ENCODE data around the gene CCDC30.
A peak's percentile ranks its signal among the peaks of the same experiment; 100 is the strongest.
"Not testable (repeated sequence)": the region's sequence is repeated elsewhere in the genome, so short reads cannot be mapped to it uniquely, and the experiment has no call there.

The CCDC30 gene

DNA sequence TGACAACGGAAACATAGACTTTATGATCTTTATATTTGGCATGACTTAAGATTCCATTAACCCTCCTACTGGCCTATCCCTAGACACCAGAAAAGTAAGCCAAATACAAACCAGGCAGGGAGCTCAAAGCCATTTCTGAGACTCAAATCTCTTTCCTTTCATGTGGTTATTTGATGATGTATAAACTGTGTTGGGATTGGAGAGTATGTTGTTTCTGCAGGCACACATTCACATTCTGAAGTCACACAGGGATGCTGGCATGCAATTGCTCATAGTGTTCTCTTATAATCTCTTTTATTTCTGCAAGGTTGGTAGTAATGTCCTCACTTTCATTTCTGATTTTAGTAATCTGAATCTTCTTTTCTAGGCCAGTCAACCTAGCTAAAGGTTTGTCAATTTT is 13.0 kb upstream of the CCDC30 start:
- DNase-seq (ENCODE audit: low read depth in 2 of 2) = no peak

DNA sequence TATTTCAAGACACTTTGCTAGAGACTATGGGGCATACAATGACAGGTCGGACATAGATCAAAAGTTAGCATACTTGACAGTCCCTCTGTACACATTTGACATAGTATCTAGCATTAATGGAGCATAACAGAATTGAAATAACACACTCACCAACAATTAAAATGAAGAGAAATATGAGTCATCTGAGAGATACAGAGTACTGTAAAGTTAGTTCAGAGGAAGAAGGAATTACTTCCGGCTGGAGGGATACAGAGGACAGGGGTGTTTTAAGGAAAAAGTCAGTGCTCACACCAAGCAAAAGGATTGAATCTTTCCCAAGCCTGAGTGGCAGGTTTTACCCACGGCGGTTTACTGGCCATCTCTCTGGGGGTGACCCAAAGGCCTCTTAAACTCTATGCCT is 9.7 kb upstream of the CCDC30 start:
- no peak for DNase-seq (ENCODE audit: low read depth in 2 of 2)

DNA sequence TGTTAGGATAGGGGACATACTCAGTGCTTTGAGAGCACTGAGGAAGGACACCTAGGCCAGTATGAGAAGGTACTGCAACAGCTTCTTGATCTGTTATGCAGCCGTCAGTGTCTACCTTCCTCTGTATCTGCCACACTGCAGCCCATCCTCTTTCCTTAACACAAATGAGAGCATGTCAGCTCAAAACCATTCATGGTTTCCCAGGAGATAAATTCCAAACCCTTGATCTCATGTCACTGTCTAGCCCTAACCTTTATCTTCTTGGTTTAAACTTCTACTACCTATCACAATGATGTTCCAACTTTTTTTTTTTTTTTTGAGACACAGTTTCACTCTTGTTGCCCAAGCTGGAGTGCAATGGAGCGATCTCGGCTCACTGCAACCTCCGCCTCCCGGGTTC is 8.7 kb upstream of the CCDC30 start:
- DNase-seq (ENCODE audit: low read depth in 2 of 2) = no peak

DNA sequence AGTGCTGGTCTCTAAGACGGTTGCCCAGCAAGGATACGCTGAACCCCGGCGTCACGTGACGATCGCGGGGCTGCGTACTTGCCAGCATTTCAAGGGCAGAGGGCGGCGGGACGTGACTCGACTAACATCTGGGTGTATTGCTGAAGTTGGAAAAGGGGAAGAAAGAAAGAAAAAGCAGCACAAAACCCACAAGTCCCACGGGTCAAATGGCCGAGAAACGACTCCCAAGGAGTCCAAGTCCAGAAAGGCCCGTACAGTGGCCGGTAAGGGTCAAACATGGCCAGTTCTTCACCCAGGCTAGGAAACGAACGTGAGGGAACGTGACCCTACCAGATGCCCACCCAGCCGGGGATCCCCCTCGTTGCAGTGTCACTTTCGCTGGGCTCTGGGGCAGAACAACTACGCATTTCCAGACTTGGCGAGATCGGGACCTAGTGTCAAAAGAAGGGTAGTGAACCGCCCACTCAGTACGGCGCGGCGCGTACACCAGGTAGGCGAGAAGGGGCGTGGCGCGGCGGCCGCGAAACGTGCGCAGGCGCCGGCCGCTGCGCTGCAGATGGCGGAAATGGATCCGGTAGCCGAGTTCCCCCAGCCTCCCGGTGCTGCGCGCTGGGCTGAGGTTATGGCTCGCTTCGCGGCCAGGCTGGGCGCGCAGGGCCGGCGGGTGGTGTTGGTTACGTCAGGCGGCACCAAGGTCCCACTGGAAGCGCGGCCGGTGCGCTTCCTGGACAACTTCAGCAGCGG is 6.9 kb upstream of the CCDC30 start, which contains the start of the genes PPCS and ZMYND12:
Gene PPCS, plus strand, starts transcription at position 534 of the 744 bp plus-strand sequence. Its CDS starts 23 bp downstream, at position 557.
Gene ZMYND12, minus strand, starts transcription at position 13 of the 744 bp plus-strand sequence. CDS start 25 bp downstream, outside the sequence.
- peak; percentile 89 to 92 for DNase-seq (ENCODE audit: low read depth in 2 of 2)

DNA sequence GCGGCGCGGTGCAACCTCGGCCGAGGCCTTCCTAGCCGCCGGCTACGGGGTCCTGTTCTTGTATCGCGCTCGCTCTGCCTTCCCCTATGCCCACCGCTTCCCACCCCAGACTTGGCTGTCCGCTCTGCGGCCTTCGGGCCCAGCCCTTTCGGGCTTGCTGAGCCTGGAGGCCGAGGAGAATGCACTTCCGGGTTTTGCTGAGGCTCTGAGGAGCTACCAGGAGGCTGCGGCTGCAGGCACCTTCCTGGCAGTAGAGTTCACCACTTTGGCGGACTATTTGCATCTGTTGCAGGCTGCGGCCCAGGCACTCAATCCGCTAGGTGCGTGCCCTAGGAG is 6.4 kb upstream of the CCDC30 start:
- peak; percentile 38 to 41 for DNase-seq (ENCODE audit: low read depth in 2 of 2)

DNA sequence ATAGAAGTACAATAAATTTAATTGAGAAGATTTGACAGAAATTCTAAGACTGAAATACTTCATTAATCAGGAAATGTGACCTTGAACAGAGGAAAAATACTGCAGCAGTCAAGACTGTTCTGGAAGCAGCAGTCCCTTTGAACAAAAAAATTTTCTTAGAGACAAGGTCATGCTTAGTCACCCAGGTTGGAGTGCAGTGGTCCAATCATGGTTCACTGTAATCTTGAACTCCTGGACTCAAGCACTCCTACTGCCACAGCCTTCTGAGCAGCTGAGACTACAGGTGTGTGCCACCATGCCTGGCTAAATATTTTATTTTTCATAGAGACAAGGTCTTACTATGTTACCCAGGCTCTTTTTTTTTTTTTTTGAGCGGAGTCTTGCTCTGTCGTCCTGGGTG is 1.9 kb upstream of the CCDC30 start:
- DNase-seq (ENCODE audit: low read depth in 2 of 2) = no peak

DNA sequence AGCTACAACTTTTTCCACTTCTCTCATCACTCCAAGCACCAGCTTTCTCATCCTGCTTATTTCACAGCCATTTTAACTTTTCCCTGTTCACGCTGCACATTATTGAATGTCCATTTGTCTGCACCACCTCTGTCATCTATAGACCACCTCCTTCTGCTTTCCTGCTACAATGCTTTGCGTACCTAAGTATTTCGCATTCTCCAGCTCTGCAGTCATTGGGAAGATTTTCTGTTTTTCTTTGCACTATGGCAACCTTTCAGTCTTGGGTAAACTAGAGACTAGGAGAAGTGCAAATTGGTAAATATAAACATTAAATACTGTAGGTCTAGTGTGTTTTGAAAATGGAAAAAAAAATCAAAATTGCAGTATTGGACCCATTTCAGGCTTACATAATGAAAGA is 835 bp downstream of the CCDC30 start:
- DNase-seq (ENCODE audit: low read depth in 2 of 2) = no peak

DNA sequence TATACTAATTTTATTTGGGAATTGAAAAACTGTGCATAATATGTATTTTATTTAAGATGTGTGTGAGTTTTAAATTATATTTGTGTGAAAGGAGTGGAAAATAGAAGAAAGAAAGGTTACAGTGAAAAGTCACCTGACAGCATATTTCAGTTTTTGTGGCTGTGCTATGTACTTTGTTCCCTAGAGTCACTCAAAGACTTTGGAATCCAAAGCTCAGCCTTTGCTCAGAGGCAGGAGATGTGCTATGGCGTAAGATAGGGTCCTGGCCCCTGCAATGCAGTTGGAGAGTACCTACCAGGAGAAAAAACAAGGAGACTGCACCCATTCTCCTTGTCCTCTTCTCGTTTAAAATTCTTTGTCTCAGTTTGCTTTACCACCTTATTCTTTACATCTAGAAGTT is 2.9 kb downstream of the CCDC30 start:
- no peak for DNase-seq (ENCODE audit: low read depth in 2 of 2)

DNA sequence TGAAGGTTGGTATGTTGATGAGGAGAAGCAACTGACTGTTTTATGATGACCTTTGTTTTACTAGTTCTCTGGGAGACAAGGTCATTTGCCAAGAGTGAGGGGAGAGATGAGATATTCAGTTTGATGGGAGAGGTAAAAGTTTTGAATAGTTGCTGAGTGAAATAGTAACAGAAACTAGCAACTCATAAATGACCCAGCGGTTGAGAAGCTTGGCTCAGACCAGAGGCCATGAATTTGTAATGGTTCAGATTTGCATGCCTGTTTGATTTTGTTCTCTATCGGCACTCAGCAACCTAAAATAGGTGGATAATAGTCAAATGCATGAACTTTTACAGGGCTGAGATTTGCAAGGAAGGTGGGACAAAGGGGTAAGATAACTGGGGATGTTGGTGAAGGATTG is 6.6 kb downstream of the CCDC30 start:
- DNase-seq (ENCODE audit: low read depth in 2 of 2) = no peak

DNA sequence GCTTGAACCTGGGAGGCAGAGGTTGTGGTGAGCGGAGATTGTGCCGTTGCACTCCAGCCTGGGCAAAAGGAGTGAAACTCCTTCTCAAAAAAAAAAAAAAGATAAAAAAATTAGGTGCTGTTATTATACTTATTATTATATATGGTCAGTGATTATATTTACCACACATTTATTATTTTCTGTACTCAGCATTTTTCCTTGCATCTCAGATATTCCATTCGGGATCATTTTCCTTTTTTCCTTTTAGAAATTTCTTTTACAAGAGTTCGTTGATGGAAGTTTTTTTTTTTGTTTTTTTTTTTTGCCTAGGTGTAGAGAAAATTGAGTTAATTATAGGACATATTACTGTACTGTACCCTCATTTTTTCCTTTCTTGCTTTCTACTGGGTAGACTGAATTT is 13.5 kb downstream of the CCDC30 start:
- no peak for DNase-seq (ENCODE audit: low read depth in 2 of 2)

DNA sequence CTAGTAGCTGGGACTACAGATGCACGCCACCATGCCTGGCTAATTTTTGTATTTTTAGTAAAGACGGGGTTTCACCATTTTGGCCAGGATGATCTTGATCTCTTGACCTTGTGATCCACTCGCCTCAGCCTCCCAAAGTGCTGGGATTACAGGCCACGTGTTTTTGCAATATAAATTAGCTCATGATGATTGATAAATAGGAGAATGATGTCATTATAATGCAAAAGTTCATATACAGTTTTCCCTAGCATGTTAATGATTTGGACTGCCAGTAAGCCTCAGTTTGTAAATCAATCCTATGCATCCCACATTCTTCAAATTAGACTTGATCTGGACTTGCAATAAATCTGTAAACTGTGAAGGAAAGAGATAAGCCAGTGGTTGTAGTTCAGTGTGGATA is 14.3 kb downstream of the CCDC30 start:
- DNase-seq (ENCODE audit: low read depth in 2 of 2) = not testable (repeated sequence)

DNA sequence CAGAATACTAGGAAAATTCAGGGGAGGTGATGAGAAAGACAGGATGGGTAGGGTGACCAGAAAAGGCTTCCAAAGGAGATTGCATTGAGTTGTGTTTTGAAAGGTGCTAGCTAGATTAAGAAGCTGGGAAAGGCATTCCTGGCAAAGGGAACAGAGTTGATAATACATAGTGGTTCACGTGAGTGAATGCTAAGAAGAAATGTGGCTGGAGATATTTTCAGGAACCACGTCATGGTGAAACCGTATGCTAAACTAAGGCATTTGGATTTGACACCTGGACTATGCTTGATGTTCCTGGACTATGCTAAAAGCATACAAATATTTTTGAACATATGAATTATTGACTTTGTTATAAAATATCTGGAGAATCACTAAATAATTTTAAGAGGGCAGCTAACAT is 14.7 kb downstream of the CCDC30 start:
- no peak for DNase-seq (ENCODE audit: low read depth in 2 of 2)

DNA sequence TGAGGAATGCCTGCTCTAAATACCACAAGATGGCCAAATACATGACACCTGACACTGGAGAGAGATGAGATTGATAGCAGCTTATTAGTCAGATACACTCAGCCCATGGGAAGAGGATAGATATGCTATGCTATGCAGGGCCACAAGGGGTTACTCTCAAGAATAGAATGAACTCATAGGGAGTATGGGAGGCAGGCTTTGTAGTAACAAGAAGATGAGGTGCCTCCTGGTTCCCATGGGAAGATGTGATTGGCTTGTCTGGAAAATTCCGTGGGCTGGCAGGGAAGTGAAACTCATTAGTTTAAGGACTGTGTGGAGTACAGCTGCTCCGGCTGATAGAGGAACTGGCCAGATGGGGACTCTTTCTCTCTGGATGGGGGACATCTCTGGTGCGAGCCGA is 16.5 kb downstream of the CCDC30 start:
- no peak for DNase-seq (ENCODE audit: low read depth in 2 of 2)

DNA sequence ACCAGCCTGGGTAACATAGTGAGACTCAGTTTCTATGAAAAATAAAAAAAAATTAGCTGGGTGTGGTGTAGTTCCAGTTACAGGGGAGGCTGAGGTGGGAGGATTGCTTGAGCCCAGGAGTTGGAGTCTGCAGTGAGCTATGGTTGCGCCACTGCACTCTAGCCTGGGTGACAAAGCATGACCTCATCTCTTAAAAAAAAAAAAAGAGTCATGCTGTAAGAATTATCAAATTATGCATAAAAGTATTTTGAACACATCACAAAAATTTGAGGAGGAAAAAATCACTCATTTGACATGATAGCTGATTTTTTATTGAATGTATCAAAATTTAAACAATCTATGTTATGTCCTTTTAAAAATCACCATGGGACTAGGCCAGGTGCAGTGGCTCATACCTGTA is 17.8 kb downstream of the CCDC30 start:
- DNase-seq (ENCODE audit: low read depth in 2 of 2) = no peak

DNA sequence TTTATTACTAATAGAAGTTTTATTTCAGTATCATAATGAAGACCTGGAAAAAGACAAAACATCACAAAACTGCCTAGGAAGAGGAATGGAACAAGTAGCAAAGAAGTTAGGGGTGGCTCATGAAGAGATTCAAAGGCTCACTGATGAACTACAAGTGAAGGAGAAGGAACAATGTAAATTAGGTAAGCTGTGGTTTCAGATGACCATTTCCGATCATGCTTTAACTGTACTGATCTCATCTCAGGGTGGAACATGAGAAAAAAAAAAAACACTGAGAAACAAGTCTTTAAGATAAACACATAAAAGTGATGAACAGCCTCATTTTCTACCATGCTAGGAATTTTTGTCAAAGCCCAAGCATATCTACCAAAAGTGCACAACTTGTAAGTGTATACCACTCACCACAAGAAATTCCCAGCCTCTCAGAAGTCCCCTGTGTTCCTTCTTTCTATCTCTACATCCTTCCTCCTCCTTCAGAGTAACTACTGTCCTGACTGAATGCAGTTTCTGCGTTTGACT is 19.6 kb downstream of the CCDC30 start:
- no peak for DNase-seq (ENCODE audit: low read depth in 2 of 2)

DNA sequence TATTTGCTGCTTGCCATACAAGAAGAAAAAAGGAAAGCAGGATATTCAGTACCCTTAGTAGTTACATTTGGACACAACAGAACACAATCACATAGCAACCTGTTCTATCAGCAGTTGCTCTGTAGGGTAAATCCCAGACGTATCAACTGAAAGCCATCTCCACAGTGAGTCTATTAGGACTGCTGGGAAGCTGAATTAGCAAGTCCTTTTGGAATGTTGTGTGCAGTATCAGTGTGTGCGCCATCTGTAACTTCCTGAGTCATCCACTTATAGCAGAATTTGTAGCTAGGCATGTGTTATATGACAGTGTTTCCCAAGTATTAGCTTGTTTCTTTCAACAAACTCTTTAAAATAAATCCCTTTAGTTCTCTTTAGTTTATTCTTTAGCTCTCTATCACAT is 21.3 kb downstream of the CCDC30 start:
- DNase-seq (ENCODE audit: low read depth in 2 of 2) = no peak

DNA sequence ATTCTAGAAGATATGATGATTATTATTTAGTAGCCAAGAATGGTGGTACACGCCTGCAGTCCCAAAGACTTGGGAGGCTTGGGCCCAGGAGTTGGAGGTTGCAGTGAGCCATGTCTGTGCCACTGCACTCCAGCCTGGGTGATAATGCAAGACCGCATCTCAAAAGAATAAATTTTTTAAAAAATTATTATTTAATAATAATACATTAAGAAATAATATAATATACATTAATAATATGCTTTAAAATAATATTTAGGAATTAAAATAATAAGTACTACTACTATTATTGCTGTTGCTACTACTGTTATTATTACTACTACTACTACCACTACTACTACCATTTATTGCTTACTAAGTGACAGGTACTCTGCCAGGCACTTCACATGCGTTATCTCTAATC is 27.2 kb downstream of the CCDC30 start:
- DNase-seq (ENCODE audit: low read depth in 2 of 2) = no peak

DNA sequence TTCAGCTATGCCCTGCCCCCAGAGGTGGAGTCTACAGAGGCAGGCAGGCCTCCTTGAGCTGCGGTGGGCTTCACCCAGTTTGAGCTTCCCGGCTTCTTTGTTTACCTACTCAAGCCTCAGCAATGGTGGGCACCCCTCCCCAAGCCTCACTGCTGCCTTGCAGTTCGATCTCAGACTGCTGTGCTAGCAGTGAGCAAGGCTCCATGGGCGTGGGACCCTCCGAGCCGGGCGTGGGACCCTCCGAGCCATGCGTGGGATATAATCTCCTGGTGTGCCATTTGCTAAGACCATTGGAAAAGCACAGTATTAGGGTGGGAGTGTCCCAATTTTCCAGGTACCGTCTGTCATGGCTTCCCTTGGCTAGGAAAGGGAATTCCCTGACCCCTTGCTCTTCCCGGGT is 38.9 kb downstream of the CCDC30 start:
- DNase-seq (ENCODE audit: low read depth in 2 of 2) = not testable (repeated sequence)

DNA sequence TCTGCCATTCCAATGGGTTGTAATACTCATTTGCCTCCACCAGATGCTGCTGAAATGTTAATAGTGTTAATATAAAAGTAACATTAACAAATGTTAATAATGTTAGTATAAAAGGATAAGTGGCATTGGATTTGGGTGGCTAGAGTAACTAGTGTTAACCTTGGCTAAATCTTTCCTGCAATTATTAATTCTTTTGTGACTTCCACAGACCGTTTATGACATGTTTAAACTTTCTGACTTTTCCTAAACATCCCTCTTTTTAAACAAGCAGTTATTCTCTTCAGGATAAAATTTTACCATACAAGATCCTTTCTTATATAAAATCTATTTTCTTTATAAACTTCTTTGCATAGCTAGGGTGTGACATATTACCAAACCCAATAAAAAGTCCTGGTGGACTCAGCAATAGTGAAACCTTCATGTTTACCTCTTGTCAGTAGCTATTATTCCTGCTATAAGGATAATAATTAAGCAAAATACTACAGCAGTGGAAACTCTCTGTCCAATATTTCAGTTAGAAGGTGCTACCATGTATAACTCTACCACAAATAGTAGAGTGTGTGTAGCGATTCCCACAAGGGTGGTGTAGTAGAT is 41.5 kb downstream of the CCDC30 start:
- no peak for DNase-seq (ENCODE audit: low read depth in 2 of 2)

DNA sequence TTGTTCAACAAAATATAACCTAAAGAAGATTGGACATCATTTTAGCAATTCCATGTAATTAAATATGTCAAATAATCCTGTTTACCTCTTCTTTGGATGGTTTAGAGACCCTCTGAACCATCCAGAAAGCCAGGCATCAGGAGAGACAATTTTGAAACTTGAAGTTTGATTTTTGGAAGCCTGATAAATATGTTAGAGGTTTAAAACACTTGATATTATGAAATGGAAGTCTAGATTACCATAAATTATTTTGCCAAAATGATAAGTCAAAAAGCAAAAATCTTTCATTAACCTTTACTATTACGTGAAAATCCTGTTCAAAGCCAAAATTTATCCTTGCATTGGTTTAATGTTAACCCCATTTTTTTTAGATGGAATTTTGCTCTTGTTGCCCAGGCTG is 43.5 kb downstream of the CCDC30 start:
- DNase-seq (ENCODE audit: low read depth in 2 of 2) = no peak

DNA sequence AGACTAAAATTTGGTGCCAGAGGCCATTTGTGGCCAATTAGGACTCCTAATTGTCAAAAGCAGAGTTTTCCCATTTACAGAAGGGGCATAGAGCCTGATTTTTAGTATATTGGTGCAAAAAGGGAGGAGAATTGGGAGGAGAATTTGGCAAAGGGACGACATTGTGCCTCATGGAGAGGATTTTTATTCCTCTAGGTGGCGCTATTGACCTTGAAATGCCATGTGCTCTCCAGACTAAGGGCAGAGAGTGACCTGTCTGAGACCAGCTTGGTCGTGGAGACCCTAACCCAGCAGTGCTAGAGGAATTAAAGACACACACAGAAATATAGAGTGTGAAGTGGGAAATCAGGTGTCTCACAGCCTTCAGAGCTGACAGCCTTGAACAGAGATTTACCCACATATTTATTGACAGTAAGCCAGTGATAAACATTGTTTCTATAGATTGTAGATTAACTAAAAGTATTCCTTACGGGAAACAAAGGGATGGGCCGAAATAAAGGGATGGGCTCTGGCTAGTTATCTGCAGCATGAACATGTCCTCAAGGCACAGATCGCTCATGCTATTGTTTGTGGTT is 48.6 kb downstream of the CCDC30 start:
- DNase-seq (ENCODE audit: low read depth in 2 of 2) = not testable (repeated sequence)

DNA sequence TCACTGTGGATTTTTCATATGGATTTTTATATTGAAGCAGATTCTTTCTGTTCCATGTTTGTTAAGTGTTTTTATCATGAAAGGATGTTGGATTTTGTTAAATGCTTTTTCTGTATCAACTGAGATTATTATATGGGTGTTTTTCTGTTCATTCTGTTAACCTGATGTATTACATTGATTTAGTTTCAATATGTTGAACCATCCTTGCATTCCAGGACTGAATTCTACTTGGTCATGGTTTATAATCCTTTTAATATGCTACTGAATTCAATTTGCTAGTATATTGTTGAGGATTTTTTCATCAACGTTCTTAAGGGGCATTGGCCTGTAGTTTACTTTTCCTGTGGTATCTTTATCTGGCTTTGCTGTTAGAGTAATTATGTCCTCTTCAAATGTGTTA is 55.8 kb downstream of the CCDC30 start:
- DNase-seq (ENCODE audit: low read depth in 2 of 2) = no peak

DNA sequence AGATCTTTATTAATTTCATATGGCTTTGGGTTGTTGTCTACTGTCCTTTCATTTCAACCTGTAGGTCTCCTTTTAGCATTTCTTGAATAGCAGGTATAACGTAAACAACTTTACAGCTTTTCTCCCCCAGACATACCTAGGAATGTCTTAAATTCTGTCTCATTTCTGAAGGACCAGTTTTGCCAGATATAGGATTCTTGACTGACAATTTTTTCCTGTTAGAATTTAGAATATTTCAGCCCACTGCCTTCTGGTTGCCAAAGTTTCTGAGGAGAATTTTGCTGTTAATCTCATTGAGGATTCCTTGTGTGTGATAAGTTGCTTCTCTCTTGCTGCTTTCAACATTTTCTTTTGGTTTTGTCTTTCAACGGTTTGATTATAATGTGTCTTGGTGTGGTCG is 60.1 kb downstream of the CCDC30 start:
- DNase-seq (ENCODE audit: low read depth in 2 of 2) = no peak
